Measurements from ENCODE around the gene KCNE2. TPM values are rescaled to one million over a fixed set of nuclear protein-coding genes. Genes with fewer than 3 reads are reported as not detected.

KCNE2 gene
- total RNA-seq (not detected), polyA plus RNA-seq (under 1 TPM in 1 of 3 donors, not detected in 2; 0.13 TPM)
- long read RNA-seq, donor 1: 0 reads
- long read RNA-seq, donor 2: 0 reads

GRCh38 chr21:34363733-34364132, at the start of gene KCNE2:
Gene KCNE2 (plus strand): TSS chr21:34364006. CDS start chr21:34370479, 6,473 bp downstream.
- H3K9me3 ChIP-seq: no peaks in the 10 kb centered on the region
- DNase-seq: no peak
- no peaks in the 10 kb centered on the region for H3K36me3 ChIP-seq
- peaks cover 0 to 11% (median 7%) of the 10 kb centered on the region in 6 donors for H3K4me1 ChIP-seq
- intact Hi-C loops (cut with DNase I; ENCODE audit: low total_unique reads): no loop called here
- H3K27ac ChIP-seq: no peak within 1 kb of the TSS
- H3K27me3 ChIP-seq (replicated peaks in 1 of 7): peaks cover 0 to 15% (median 4%) of the 10 kb centered on the region in 7 donors
- TF ChIP-seq POLR2AphosphoS5 (IDR thresholded peaks at IDR 0.05) (no peak), CTCF (IDR thresholded peaks at IDR 0.05 in 8 of 11, conservative IDR thresholded peaks at IDR 0.05 in 3 of 11) (no peak), POLR2A (IDR thresholded peaks at IDR 0.05) (no peak)
- 77 to 96% (median 92%) methylated on average over 3 of the region's 3 CpGs for WGBS, 5 donors
- H3K4me3 ChIP-seq: no peak within 1 kb of the TSS

- peaks cover 0 to 8% (median 0%) of the 10 kb centered on the region in 8 donors for H3K9me3 ChIP-seq
- intact Hi-C loops (cut with DNase I; ENCODE audit: low total_unique reads): no loop called here
- no peak for DNase-seq
- no peak for TF ChIP-seq POLR2AphosphoS5 (IDR thresholded peaks at IDR 0.05)
- no peak for TF ChIP-seq CTCF (IDR thresholded peaks at IDR 0.05 in 8 of 11, conservative IDR thresholded peaks at IDR 0.05 in 3 of 11)
- TF ChIP-seq POLR2A (IDR thresholded peaks at IDR 0.05): no peak
- H3K27me3 ChIP-seq (replicated peaks in 1 of 7): peaks cover 0 to 6% (median 0%) of the 10 kb centered on the region in 7 donors
- no peak overlapping the region for H3K27ac ChIP-seq
- no peaks in the 10 kb centered on the region for H3K36me3 ChIP-seq
- H3K4me3 ChIP-seq: no peak overlapping the region
- no peaks in the 10 kb centered on the region for H3K4me1 ChIP-seq
- 86 to 91% (median 89%) methylated on average over 3 of the region's 3 CpGs for WGBS, 5 donors
These were observed 44.2 kb upstream of the KCNE2 start for GRCh38 chr21:34319585-34319984.

- Histone ChIP-seq H3K36me3 (no peaks in the 10 kb centered on the region), H3K9me3 (peaks cover 0 to 8% (median 0%) of the 10 kb centered on the region in 8 donors), H3K4me3 (no peak overlapping the region), H3K4me1 (no peaks in the 10 kb centered on the region), H3K27ac (no peak overlapping the region), H3K27me3 (replicated peaks in 1 of 7) (peaks cover 0 to 6% (median 0%) of the 10 kb centered on the region in 7 donors)
- intact Hi-C loops (cut with DNase I; ENCODE audit: low total_unique reads): no loop called here
- TF ChIP-seq CTCF (IDR thresholded peaks at IDR 0.05 in 8 of 11, conservative IDR thresholded peaks at IDR 0.05 in 3 of 11) (no peak), POLR2A (IDR thresholded peaks at IDR 0.05) (no peak), POLR2AphosphoS5 (IDR thresholded peaks at IDR 0.05) (no peak)
- WGBS, 5 donors: 90 to 96% (median 93%) methylated on average over 4 of the region's 4 CpGs
- no peak for DNase-seq
These were observed 43.8 kb upstream of the KCNE2 start for GRCh38 chr21:34320011-34320410.

- DNase-seq: no peak
- no peak for TF ChIP-seq CTCF (IDR thresholded peaks at IDR 0.05 in 8 of 11, conservative IDR thresholded peaks at IDR 0.05 in 3 of 11)
- TF ChIP-seq POLR2A (IDR thresholded peaks at IDR 0.05): no peak
- no peak for TF ChIP-seq POLR2AphosphoS5 (IDR thresholded peaks at IDR 0.05)
- Histone ChIP-seq H3K9me3 (peaks cover 0 to 11% (median 0%) of the 10 kb centered on the region in 8 donors), H3K27me3 (replicated peaks in 1 of 7) (no peaks in the 10 kb centered on the region), H3K4me1 (no peaks in the 10 kb centered on the region), H3K27ac (no peak overlapping the region), H3K36me3 (no peaks in the 10 kb centered on the region), H3K4me3 (no peak overlapping the region)
- WGBS, 5 donors: 90 to 97% (median 95%) methylated on average over 8 of the region's 8 CpGs
- intact Hi-C loops (cut with DNase I; ENCODE audit: low total_unique reads): no loop called here
These were observed 33.8 kb upstream of the KCNE2 start for GRCh38 chr21:34330055-34330454.
